Rectal smooth muscle tissue (tissue), 1 donor: ENCODE measurements around the gene GALNS.
A peak's percentile ranks its signal among the peaks of the same experiment; 100 is the strongest.

Experiments used
- H3K27ac ChIP-seq: one replicate; pipeline ENCODE4 v1.7.0; 2013; ENCODE audit warnings: low read depth, low read length, inconsistent platforms
- H3K27me3 ChIP-seq: one replicate; pipeline ENCODE4 v1.7.0; 2013; ENCODE audit warnings: low read length; ENCODE audit not compliant: control insufficient read depth, insufficient read depth
- H3K36me3 ChIP-seq: one replicate; pipeline ENCODE4 v1.7.0; 2013; ENCODE audit warnings: low read length; ENCODE audit not compliant: control insufficient read depth, insufficient read depth
- H3K4me1 ChIP-seq: one replicate; pipeline ENCODE4 v1.7.0; 2013; ENCODE audit warnings: low read length; ENCODE audit not compliant: control insufficient read depth, insufficient read depth
- H3K4me3 ChIP-seq: one replicate; pipeline ENCODE4 v1.7.0; 2013; ENCODE audit warnings: low read length
- H3K9ac ChIP-seq: one replicate; pipeline ENCODE4 v1.7.0; 2013; ENCODE audit warnings: low read length

Gene GALNS

GRCh38 chr16:88803264-88803987, 53.3 kb downstream of the GALNS start, which contains the start of gene CDT1:
TSS of gene CDT1 (plus strand) at chr16:88803789. CDS start at chr16:88803832, 43 bp downstream.
- no peak within 1 kb of the TSS for H3K9ac ChIP-seq

GRCh38 chr16:88800277-88800592, 56.5 kb downstream of the GALNS start:
- H3K4me3 ChIP-seq: no peak overlapping the region
- no peaks in the 10 kb centered on the region for H3K4me1 ChIP-seq
- no peak overlapping the region for H3K27ac ChIP-seq
- H3K9ac ChIP-seq: no peak overlapping the region
- H3K27me3 ChIP-seq: no peaks in the 10 kb centered on the region
- no peaks in the 10 kb centered on the region for H3K36me3 ChIP-seq

More at GRCh38 chr16:88803264-88803987, 53.3 kb downstream of the GALNS start, which contains the start of gene CDT1:
- Histone ChIP-seq H3K27ac (peak within 1 kb of the TSS; percentile 61), H3K36me3 (no peaks in the 10 kb centered on the region), H3K27me3 (no peaks in the 10 kb centered on the region), H3K4me1 (no peaks in the 10 kb centered on the region), H3K4me3 (peak within 1 kb of the TSS; percentile 66)

- no peak overlapping the region for H3K9ac ChIP-seq
- H3K36me3 ChIP-seq: no peaks in the 10 kb centered on the region
- H3K4me1 ChIP-seq: no peaks in the 10 kb centered on the region
- no peak overlapping the region for H3K4me3 ChIP-seq
- H3K27me3 ChIP-seq: no peaks in the 10 kb centered on the region
- H3K27ac ChIP-seq: no peak overlapping the region
Measured at GRCh38 chr16:88799569-88800276, 57.0 kb downstream of the GALNS start.

GRCh38 chr16:88798772-88799455, 57.8 kb downstream of the GALNS start:
- Histone ChIP-seq H3K4me3 (no peak overlapping the region), H3K27ac (no peak overlapping the region)

GRCh38 chr16:88798073-88798472, 58.7 kb downstream of the GALNS start:
- H3K4me3 ChIP-seq: no peak overlapping the region
- no peak overlapping the region for H3K9ac ChIP-seq
- no peaks in the 10 kb centered on the region for H3K4me1 ChIP-seq
- H3K27me3 ChIP-seq: no peaks in the 10 kb centered on the region
- H3K27ac ChIP-seq: no peak overlapping the region
- H3K36me3 ChIP-seq: no peaks in the 10 kb centered on the region

More at GRCh38 chr16:88798772-88799455, 57.8 kb downstream of the GALNS start:
- H3K9ac ChIP-seq: no peak overlapping the region
- H3K36me3 ChIP-seq: no peaks in the 10 kb centered on the region
- H3K27me3 ChIP-seq: no peaks in the 10 kb centered on the region
- H3K4me1 ChIP-seq: no peaks in the 10 kb centered on the region

- H3K4me1 ChIP-seq: no peaks in the 10 kb centered on the region
- H3K36me3 ChIP-seq: no peaks in the 10 kb centered on the region
- H3K4me3 ChIP-seq: no peak overlapping the region
- no peak overlapping the region for H3K9ac ChIP-seq
- peaks cover 3% of the 10 kb centered on the region for H3K27me3 ChIP-seq
- H3K27ac ChIP-seq: no peak overlapping the region
Measured at GRCh38 chr16:88796278-88796677, 60.5 kb downstream of the GALNS start.

- Histone ChIP-seq H3K36me3 (no peaks in the 10 kb centered on the region), H3K4me3 (no peak overlapping the region), H3K4me1 (no peaks in the 10 kb centered on the region), H3K27ac (no peak overlapping the region), H3K27me3 (peaks cover 3% of the 10 kb centered on the region), H3K9ac (no peak overlapping the region)
Measured at GRCh38 chr16:88793251-88793954, 63.3 kb downstream of the GALNS start.

GRCh38 chr16:88792668-88793250, 64.0 kb downstream of the GALNS start:
- Histone ChIP-seq H3K4me3 (no peak overlapping the region), H3K27ac (no peak overlapping the region), H3K9ac (no peak overlapping the region), H3K36me3 (no peaks in the 10 kb centered on the region), H3K4me1 (no peaks in the 10 kb centered on the region), H3K27me3 (peaks cover 3% of the 10 kb centered on the region)

- Histone ChIP-seq H3K27me3 (peaks cover 3% of the 10 kb centered on the region), H3K9ac (no peak overlapping the region), H3K27ac (no peak overlapping the region), H3K36me3 (no peaks in the 10 kb centered on the region), H3K4me3 (no peak overlapping the region), H3K4me1 (no peaks in the 10 kb centered on the region)
Measured at GRCh38 chr16:88792078-88792550, 64.6 kb downstream of the GALNS start.

- no peaks in the 10 kb centered on the region for H3K36me3 ChIP-seq
- H3K4me1 ChIP-seq: no peaks in the 10 kb centered on the region
- no peak overlapping the region for H3K27ac ChIP-seq
- H3K27me3 ChIP-seq: peaks cover 3% of the 10 kb centered on the region
- H3K4me3 ChIP-seq: no peak overlapping the region
- H3K9ac ChIP-seq: no peak overlapping the region
Measured at GRCh38 chr16:88790312-88791211, 66.2 kb downstream of the GALNS start.

GRCh38 chr16:88789594-88789993, 67.2 kb downstream of the GALNS start:
- Histone ChIP-seq H3K36me3 (no peaks in the 10 kb centered on the region), H3K9ac (no peak overlapping the region), H3K4me1 (no peaks in the 10 kb centered on the region), H3K27me3 (peaks cover 3% of the 10 kb centered on the region), H3K4me3 (no peak overlapping the region), H3K27ac (no peak overlapping the region)
